GM21367 (cell line): Measurements from ENCODE around the gene HINFP.

ENCODE experiments used
- ATAC-seq: cut with Tn5 transposase; IDR thresholded peaks from one replicate; pipeline ENCODE4 v1.9.1; 2021; ENCODE audit not compliant: unreplicated experiment

Gene HINFP, protein sequence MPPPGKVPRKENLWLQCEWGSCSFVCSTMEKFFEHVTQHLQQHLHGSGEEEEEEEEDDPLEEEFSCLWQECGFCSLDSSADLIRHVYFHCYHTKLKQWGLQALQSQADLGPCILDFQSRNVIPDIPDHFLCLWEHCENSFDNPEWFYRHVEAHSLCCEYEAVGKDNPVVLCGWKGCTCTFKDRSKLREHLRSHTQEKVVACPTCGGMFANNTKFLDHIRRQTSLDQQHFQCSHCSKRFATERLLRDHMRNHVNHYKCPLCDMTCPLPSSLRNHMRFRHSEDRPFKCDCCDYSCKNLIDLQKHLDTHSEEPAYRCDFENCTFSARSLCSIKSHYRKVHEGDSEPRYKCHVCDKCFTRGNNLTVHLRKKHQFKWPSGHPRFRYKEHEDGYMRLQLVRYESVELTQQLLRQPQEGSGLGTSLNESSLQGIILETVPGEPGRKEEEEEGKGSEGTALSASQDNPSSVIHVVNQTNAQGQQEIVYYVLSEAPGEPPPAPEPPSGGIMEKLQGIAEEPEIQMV

GRCh38 chr11:119121008-119121810, at the start of gene HINFP:
HINFP (plus strand) TSS chr11:119121580; CDS start chr11:119126945, 5,365 bp downstream.
- peak; percentile 93 for ATAC-seq

GRCh38 chr11:119077839-119078238, 43.5 kb upstream of the HINFP start:
- ATAC-seq: no peak

GRCh38 chr11:119078675-119079420, 42.5 kb upstream of the HINFP start:
- no peak for ATAC-seq

DNA sequence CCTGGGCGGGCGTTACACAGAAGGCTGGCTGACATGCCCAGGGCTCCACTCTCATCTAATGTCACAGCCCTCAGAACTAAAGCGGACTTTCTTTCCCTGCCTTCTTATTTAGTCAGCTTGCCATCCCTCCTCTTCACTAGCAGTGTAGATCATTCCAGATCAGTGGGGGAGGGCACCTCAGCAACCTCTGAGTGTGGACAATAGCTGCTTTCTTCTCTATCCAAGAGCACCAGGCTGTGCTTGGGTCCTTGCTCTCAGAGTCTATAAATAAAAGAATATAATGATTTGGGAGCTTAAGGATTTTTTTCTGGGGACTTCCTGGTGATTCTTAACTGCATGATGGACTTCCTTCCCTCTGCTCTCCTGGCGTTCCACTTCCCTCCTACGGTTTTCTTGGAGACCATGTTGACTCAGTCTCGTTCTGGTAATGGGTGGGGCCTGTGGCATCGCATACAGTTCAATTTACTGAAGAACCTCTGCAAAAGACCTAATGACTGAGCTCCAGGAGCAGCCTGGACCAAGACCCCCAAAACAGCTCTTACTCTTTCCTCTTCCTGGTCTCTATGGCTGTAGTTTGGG, 39.6 kb upstream of the HINFP start:
- no peak for ATAC-seq

GRCh38 chr11:119084663-119085436, 36.5 kb upstream of the HINFP start, which contains the start of gene HMBS:
HMBS (plus strand) TSS chr11:119084881; CDS start chr11:119085034, 153 bp downstream.
- ATAC-seq: peak; percentile 80

GRCh38 chr11:119085437-119085847, 35.9 kb upstream of the HINFP start:
- peak; percentile 10 for ATAC-seq

DNA sequence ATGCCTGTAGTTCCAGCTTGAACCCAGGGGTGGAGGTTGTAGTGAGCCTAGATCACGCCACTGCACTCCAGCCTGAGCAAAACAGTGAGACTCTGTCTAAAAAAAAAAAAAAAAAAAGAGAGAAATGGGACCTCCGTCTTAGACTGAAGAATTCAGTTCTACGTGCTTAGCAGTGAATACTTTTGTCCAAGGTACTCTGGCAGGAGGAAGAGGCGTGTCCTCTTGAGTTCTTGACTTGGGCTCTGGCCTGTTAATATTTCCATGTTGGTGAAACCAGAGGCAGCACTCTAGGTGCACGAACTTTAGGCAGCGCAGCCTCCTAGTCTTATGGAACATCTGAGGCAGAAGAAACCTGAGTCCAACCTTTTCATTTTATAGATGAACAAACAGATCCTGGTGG, 34.3 kb upstream of the HINFP start:
- ATAC-seq: no peak

DNA sequence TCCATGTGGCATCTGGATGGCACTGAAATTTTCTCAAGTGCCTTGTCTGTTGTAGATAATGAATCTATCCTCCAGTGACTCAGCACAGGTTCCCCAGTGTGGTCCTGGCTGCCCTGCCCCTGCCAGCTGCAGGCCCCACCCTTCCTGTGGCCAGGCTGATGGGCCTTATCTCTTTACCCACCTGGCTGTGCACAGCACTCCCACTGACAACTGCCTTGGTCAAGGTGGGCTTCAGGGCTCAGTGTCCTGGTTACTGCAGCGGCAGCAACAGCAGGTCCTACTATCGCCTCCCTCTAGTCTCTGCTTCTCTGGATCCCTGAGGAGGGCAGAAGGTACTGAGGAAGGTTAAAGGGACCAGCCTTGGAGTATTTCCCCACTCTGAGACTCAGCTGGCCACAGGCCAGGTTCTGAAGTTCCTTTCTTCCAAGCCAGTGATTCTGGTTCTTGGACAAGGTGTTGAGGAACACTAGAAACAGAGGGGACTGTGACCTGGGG, 33.6 kb upstream of the HINFP start:
- ATAC-seq: no peak

- ATAC-seq: no peak
Measured at GRCh38 chr11:119088406-119088805, 33.0 kb upstream of the HINFP start.

DNA sequence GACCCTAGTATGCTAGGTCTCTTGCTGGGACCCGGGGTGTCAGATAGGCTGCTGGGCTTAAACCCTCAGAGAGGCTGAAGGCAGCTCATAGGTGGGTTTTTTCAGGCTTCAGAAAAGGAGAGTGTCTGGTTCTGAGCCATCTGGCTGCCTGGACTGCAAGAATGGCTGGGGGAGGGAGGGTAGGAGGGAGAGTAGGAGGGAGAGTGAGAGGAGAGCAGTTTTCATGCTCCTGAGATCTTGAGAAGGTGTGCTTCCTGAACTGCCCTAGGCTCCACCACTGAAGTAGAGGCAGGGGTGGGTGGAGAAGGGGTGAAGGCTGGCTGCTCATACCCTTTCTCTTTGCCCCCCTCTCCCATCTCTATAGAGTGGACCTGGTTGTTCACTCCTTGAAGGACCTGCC, 32.1 kb upstream of the HINFP start:
- ATAC-seq: no peak

- ATAC-seq: no peak
Measured at GRCh38 chr11:119091178-119091577, 30.2 kb upstream of the HINFP start.

GRCh38 chr11:119091966-119092879, 29.2 kb upstream of the HINFP start:
- no peak for ATAC-seq

DNA sequence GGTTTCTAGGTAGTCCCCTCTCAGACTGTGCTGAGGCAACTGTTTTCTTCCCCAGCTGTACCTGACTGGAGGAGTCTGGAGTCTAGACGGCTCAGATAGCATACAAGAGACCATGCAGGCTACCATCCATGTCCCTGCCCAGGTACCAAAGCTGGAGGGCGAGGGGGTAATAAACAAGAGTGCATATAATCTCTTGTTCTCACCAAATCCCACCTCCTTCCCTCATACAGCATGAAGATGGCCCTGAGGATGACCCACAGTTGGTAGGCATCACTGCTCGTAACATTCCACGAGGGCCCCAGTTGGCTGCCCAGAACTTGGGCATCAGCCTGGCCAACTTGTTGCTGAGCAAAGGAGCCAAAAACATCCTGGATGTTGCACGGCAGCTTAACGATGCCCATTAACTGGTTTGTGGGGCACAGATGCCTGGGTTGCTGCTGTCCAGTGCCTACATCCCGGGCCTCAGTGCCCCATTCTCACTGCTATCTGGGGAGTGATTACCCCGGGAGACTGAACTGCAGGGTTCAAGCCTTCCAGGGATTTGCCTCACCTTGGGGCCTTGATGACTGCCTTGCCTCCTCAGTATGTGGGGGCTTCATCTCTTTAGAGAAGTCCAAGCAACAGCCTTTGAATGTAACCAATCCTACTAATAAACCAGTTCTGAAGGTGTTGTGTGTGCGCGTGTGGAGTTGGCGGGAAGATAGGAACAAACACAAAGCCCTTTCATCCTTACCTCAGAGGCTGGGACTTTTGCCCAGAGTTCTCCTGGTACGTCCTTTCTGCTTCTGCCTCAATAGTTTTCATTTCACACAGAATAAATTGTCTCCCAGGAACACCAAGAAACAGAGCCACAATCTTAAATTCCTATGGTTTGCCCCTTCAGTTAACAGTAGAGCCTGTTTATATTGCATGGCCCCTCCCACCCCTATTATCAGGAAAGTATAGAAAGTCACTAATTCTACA, 28.2 kb upstream of the HINFP start:
- ATAC-seq: no peak

DNA sequence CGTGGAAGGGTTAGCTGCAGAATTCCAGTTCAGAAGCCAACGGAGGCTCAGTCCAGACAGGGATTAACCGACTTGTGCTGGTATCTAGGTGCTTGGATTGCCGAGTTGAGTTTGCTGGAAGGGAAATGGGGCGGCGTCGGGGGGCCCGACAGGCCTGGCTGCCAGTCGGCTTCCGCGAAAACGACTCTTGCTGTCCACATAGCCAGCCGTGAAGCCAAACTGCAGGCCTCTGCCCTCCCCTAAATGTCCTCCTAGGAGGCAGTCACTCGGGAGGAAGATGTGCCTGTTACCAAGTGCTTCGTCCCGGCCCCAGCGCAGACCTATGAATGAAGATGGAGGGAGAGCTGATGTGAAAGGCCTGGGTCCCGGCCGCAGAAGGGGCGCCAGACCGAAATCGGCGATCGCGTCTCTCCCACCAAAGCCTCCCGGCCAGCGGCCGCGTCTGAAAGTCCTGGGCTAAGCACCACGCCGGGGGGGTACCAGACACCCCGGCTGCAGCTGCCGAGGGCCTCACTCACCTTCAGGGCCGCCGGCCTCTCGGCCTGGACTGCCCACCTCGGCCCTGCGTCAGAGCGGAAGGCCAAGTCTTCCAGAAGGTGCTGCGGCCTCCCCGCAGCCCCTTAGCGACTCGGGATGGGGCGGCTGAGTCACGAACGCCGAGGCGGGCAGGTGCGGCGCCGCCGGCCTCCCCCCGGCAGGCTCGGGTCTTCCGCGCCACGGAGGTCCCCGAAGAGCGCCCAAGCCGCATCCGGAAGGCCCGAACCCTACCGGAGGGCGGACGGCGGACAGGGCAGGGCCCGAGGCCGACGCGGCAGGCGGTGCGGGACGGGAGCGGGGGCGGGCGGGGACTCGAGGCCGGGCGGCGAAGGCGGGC, 27.2 kb upstream of the HINFP start:
- no peak for ATAC-seq

DNA sequence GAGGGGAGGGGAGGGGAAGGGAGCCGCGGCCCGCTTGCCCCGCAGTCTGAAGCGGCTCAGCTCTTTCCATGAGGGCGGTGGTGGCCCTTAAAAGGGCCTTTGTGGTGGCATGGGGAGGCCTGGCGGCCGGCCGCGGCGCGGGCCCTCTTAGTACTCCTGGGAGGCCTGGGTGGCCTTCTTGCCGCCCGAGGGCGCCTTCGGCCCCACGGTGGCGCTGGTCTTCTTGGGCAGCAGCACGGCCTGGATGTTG, 26.6 kb upstream of the HINFP start:
- peak; percentile 29 for ATAC-seq

DNA sequence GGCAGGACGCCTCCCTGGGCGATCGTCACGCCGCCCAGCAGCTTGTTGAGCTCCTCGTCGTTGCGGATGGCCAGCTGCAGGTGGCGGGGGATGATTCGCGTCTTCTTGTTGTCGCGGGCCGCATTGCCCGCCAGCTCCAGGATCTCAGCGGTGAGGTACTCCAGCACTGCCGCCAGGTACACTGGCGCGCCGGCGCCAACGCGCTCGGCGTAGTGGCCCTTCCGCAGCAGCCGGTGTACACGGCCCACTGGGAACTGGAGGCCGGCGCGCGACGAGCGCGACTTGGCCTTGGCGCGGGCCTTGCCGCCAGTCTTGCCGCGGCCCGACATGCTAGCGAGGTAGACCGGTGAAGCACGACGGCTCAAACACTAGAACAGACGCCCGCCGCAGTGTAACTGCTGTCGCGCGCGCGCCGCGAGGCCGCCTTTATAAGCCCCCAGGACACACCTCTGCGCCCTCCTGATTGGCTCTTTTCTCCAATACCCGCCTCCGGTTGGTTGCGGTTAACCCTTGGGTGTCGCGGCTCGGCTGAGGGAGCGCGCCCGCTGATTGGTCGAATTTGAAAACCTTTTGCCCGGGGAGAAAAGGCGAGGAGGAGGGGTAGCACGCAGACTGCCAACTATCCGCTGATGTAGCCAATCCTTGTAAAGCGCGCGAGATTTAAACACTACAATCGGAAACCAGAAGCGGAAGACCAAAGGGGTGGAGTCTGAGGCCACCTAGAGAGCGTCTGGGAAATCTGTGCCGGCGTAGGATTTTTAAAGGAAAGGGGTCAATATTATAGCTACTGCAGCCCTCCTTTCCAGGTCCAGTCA, 26.1 kb upstream of the HINFP start:
- peak; percentile 75 for ATAC-seq
